Frontal cortex (tissue), 4 donors: Measurements from ENCODE around the gene ZNF787. TPM values are rescaled to one million over a fixed set of nuclear protein-coding genes. Genes with fewer than 3 reads are reported as not detected.

Experiments used
- DNase-seq, 2 donors: peaks; one replicate each; pipeline ENCODE4 v3.0.0; 2012; ENCODE audit warnings: low spot score in 2 of 2
- FAIRE-seq: peaks from 2 replicates; lab custom pipeline; 2012; peaks lifted over from hg19 to GRCh38; lab: Jason Lieb, UNC
- total RNA-seq: library from RNA; depleted of rRNA; stranded (reverse); fragments of >200 nt; gene quantifications from one replicate; pipeline ENCODE4 v1.2.3, GENCODE V29; 2014
- donor health status: control.
- donor health status: control.
- donor health status: control.

Gene ZNF787
- total RNA-seq, 1 donor from 2014 or later = 15.1 TPM

DNA sequence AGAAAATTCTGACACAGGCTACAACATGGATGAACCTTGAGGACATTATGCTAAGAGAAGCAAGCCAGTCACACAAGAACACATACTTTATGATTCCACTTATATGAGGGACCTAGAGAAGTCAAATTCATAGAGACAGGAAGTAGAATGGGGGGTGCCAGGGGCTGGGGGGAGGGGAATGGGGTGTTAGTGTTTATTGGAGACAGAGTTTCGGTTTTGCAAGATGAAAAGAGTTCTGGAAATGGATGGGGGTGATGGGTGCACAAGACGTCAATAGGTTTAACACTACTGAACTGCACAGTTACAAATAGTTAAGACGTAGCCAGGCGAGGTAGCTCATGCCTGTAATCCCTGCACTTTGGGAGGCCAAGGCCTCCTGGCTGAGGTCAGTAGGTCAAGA lies 3.5 kb upstream of the ZNF787 start:
- FAIRE-seq (no peak), DNase-seq (no peak)

- DNase-seq (no peak), FAIRE-seq (no peak)
Observed at GRCh38 chr19:56123266-56123891, 2.3 kb upstream of the ZNF787 start.

DNA sequence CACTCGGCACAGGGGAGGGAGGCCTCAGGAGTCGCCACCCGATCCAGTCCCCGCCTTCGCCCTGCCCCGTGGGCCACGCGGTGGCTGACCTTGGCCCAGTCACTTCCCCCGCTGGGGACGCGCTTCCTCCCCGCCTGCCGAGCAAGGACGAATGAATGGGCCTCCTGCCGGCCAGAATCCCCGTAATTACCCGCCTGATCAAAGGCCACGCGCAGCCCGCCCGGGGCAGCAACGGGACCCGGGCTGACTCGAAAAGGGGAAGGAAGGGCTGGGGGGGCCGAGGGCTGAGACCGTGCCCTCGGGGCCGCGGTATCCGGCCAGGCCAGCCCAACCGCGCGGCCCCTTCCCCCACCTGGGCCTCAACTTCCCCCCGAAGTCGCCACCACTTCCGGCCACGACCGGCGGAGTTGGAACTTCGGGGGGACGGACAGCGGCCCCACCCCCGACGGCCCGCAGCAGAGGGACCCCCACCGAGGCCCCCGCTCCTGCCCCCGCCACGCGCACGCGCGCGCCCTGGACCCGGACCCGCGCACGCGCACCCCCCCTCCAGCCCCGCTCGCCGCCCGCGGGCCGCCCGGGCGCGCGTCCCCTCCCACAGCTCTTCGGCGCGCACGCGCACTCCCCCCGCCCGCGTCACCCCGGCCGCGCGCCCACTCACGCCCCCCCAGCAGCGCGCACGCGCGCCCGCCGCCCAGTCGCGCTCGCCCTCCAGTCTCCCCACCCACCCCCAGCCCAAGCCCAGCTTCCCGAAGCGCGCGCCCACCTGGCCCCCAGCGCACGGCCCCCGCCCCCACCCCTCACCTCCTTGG lies 520 bp downstream of the ZNF787 start:
- no peak for FAIRE-seq
- peak; percentile 85 to 90 for DNase-seq

DNA sequence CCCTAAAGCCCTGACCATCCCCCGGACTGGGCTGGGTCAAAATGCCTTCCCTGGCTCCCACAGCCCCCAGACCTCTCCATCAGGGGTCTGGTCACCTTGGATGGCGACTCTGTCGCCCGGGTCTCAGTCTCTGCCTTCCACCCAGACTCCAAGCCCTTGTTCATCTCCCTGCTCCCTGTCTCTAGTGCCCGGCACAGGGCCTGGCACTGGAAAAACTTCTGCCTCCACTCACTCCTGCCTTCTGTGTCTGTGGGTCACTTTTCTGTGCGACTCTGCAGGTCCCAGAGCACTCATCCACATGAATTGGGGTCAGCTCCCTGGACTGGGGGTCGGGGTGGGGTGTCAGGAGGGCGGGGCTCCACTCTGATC lies 1.1 kb downstream of the ZNF787 start:
- DNase-seq (no peak), FAIRE-seq (no peak)

DNA sequence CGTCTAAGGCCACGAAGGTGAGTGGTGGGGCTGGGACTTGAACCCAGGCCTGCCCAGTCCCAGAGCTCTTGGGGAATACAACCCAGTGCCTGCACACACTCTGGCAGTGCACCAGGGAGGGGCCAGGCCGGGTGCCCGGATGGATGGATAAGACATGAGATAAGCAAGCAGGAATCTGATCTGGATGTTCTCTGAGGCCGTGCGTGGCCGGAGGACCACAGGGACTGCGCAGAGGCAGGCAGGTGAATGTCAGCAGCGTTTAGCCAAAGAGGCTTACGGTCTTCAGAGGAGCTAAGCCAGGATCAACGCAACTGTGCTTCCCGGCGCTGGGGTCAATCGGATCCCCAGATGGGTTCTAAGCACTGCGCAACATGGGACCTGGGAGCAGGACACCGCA lies 1.5 kb downstream of the ZNF787 start:
- no peak for DNase-seq
- FAIRE-seq = no peak

- FAIRE-seq (no peak), DNase-seq (no peak)
Observed at GRCh38 chr19:56118666-56119581, 2.2 kb downstream of the ZNF787 start.

DNA sequence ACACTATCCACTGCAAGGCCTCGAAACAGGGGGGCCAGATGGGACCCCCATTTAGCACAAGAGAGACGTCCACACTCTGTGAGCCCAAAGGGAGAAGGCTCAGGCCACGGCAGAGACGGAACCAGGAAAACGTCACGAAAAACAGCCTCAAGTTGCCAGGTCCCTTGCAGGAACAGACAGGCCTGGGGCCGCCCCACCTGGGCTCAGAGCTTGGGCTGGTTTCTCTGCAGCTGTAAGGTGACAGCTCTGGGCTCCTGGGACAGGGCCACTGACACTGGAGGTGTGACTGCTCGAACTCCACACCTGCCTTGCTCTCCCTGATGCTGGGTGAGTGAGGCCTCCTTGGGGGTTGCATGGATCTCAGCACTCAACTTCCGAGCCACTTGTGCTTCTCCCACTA lies 3.2 kb downstream of the ZNF787 start:
- no peak for DNase-seq
- FAIRE-seq = no peak

GRCh38 chr19:56117376-56117884 lies 3.7 kb downstream of the ZNF787 start:
- DNase-seq (no peak), FAIRE-seq (no peak)

DNA sequence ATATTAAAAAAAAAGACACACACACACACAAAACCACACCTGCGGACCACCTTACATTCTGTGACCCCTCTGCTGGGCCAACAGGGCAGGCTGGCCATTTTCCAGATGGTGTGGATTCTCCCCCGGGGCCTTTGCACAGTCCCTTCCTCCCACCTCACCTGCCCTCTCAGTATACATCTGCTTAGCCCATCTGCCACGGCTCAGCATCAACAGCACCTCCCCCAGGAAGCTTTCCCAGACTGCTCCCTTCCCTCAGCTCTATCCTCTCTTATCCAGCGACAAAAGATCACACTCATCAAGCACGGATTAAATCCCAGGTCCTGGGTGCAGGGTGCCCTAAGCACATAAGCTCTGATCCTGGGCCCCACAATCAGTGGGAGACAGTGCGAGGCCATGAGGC lies 4.5 kb downstream of the ZNF787 start:
- FAIRE-seq (no peak), DNase-seq (no peak)

- FAIRE-seq (no peak), DNase-seq (no peak)
Observed at GRCh38 chr19:56115490-56115889, 5.6 kb downstream of the ZNF787 start.

DNA sequence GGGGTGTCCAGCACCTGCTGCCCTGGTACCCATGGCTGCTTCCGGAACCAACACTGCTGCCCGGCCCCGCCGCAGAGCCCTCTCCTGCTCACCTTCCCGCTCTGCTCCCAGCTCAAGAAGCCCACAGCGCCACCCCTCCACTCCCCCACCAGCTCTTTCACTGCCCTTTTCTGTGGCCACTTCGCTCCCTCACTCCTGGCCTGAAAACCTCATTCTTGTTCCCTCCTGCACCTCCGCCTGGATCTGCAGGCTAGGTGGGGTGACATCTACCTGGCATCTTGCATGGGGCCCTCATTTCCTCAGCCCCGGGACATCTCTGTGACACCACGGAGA lies 6.4 kb downstream of the ZNF787 start:
- FAIRE-seq = no peak
- DNase-seq = no peak

DNA sequence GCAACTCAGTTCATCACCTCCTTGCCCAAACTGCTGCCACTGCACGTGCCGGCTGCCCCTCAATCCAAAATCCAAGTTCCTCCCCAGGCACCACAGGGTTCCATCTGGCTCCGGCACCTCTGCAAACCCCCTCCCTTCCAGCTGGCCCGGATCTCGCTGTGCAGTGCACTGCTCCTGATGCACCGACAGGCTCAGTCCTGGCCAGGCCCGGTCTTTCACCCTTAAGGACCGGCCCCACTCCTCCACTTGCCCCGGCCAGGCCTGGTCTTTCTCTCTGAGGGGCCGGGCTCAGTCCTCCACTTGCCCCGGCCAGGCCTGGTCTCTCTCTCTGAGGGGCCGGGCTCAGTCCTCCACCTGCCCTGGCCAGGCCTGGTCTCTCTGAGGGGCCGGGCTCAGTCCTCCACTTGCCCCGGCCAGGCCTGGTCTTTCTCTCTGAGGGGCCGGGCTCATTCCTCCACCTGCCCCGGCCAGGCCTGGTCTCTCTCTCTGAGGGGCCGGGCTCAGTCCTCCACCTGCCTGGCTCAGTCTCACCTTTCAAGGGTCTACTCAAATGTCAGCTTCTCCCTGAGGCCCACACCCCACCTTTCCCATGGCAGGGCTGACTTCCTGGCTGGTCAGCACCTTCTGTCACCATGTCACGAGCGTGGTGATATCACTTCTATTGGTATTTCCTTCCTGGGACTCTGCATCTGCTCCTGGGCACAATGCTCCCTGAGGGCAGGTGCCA lies 6.9 kb downstream of the ZNF787 start:
- no peak for DNase-seq
- no peak for FAIRE-seq

GRCh38 chr19:56113074-56113632 lies 7.9 kb downstream of the ZNF787 start:
- FAIRE-seq (no peak), DNase-seq (no peak)

- DNase-seq (no peak), FAIRE-seq (no peak)
Observed at GRCh38 chr19:56112313-56112709, 8.8 kb downstream of the ZNF787 start.

DNA sequence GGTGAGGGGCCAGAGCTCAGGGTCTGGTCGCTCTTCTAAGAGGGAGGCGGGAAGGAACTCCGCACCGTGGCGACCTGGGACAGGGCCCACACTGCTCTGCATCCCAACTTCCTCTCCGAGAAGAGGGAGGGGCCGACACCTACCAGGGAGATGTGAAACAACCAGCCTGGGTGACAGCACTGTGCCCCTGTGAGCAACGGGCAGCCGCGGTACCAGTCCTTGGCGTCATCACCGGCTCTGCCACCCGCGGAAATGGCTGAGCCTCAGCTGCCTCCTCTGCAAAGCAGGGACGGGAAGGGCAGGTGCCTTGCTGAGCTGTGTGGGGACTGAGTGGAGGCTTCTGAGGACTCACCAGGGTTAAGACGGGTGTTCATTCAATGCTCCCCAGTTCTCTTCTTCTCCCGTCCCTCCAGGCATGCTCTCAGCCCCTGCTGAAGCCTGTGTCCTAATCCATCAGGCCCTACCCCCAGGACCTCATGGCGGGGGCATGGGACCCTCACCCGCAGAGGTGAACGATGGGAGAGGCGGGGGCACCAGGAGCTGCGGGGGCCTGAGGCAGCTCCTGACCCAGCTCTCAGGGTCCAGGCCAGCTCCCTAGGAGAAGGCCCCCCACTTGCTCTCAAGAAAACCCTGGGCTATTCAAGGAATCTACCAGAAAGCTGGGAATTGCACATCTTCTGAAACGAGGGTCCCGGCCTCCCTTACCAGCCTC lies 9.3 kb downstream of the ZNF787 start:
- FAIRE-seq = no peak
- peak in 1 of 2 donors; percentile 61 for DNase-seq

GRCh38 chr19:56110515-56111448 lies 10.3 kb downstream of the ZNF787 start:
- DNase-seq (no peak), FAIRE-seq (no peak)

DNA sequence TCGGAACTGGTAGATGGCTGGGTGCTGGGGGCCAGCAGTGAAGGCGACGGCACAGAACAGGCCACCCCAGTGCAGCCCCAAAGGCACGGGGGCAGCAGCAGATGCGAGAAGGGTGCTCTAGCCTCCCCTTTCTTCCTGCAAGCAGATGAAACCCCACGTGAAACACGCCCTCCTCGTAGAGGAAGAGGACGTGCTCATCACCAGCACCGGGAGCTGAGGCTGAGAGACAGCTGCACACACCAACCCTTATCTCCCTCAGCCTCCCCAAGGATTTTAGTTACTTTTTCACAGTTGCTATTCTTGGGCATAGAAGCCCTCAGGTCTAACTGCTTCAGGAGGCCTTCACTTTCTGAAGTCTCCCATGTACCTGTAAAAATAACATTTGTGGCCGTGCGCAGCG lies 11.9 kb downstream of the ZNF787 start:
- DNase-seq (no peak), FAIRE-seq (no peak)
